ENCODE data around the gene NEK4. TPM values are rescaled to one million over a fixed set of nuclear protein-coding genes. Genes with fewer than 3 reads are reported as not detected.

NEK4 gene
- total and polyA plus RNA-seq, 8 donors: 23.6 to 35.0 (median 28.5) TPM

DNA sequence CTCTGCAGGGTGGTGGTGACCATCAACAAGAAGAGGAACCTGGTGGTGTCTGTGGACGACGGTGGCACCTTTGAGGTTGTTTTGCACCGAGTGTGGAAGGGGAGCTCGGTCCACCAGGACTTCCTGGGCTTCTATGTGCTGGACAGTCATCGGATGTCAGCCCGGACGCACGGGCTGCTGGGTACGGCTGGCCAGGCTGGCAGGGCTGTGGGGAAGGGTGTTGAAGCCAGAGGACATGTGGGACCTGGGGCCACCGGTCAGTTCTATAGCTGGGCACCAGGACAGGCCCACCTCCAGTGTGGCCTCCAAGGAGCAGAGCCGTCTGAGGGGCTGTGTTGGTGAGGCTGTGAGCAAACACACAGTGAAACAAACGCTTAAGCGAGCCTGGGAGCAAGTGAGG, 20.0 kb upstream of the NEK4 start:
- ATAC-seq: no peak
- TF ChIP-seq, protein P1, sequence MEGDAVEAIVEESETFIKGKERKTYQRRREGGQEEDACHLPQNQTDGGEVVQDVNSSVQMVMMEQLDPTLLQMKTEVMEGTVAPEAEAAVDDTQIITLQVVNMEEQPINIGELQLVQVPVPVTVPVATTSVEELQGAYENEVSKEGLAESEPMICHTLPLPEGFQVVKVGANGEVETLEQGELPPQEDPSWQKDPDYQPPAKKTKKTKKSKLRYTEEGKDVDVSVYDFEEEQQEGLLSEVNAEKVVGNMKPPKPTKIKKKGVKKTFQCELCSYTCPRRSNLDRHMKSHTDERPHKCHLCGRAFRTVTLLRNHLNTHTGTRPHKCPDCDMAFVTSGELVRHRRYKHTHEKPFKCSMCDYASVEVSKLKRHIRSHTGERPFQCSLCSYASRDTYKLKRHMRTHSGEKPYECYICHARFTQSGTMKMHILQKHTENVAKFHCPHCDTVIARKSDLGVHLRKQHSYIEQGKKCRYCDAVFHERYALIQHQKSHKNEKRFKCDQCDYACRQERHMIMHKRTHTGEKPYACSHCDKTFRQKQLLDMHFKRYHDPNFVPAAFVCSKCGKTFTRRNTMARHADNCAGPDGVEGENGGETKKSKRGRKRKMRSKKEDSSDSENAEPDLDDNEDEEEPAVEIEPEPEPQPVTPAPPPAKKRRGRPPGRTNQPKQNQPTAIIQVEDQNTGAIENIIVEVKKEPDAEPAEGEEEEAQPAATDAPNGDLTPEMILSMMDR (IDR thresholded peaks at IDR 0.05): no peak
- peak in 1 of 4 donors; percentile 59 for DNase-seq

DNA sequence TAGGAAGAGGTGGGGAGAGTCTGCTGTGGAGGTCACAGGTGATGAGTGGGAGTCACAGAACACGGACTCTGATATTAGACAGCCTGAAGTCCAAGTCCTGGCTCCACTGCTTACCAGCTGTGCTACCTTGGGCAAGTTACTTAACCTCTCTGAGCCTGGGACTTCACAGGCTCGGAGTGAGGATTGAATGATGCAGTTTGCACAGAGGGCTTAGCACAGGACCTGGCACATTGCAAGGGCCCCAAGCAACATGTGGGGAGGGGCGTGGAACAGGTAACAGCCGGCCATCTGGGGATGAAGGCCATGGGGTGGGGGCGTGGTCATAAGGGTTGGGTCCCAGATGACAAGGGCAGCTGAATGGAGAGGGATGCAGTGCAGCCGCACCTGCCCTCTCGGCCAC, 19.6 kb upstream of the NEK4 start:
- Histone ChIP-seq H3K4me1 (no peaks in the 10 kb centered on the region), H3K4me3 (no peak overlapping the region), H3K9me3 (no peaks in the 10 kb centered on the region), H3K36me3 (no peaks in the 10 kb centered on the region), H3K27me3 (no peaks in the 10 kb centered on the region), H3K27ac (no peak overlapping the region)
- DNase-seq: no peak
- no peak for ATAC-seq
- intact Hi-C loops (cut with DNase I): no loop called here
- TF ChIP-seq, protein P1 (IDR thresholded peaks at IDR 0.05): no peak

More for the DNA sequence above, 20.0 kb upstream of the NEK4 start:
- Histone ChIP-seq H3K4me1 (no peaks in the 10 kb centered on the region), H3K36me3 (no peaks in the 10 kb centered on the region), H3K9me3 (no peaks in the 10 kb centered on the region), H3K27ac (no peak overlapping the region), H3K4me3 (no peak overlapping the region), H3K27me3 (no peaks in the 10 kb centered on the region)
- intact Hi-C loops (cut with DNase I): no loop called here

GRCh38 chr3:52789746-52790040, 19.0 kb upstream of the NEK4 start:
- intact Hi-C loops (cut with DNase I): no loop called here
- Histone ChIP-seq H3K4me3 (no peak overlapping the region), H3K4me1 (no peaks in the 10 kb centered on the region), H3K27ac (no peak overlapping the region), H3K9me3 (no peaks in the 10 kb centered on the region), H3K27me3 (no peaks in the 10 kb centered on the region), H3K36me3 (no peaks in the 10 kb centered on the region)
- DNase-seq (peak in 1 of 4 donors; percentile 73), ATAC-seq (no peak)
- TF ChIP-seq, protein P1 (IDR thresholded peaks at IDR 0.05): no peak

- Histone ChIP-seq H3K27me3 (no peaks in the 10 kb centered on the region), H3K27ac (no peak overlapping the region), H3K36me3 (no peaks in the 10 kb centered on the region), H3K9me3 (no peaks in the 10 kb centered on the region), H3K4me1 (no peaks in the 10 kb centered on the region), H3K4me3 (no peak overlapping the region)
- peak in 1 of 4 donors; percentile 43 for DNase-seq
- intact Hi-C loops (cut with DNase I): no loop called here
- no peak for ATAC-seq
- TF ChIP-seq, protein P1 (IDR thresholded peaks at IDR 0.05): no peak
Measured at GRCh38 chr3:52788890-52789745, 18.4 kb upstream of the NEK4 start.

GRCh38 chr3:52787672-52788625, 17.2 kb upstream of the NEK4 start:
- Histone ChIP-seq H3K27me3 (no peaks in the 10 kb centered on the region), H3K4me1 (no peaks in the 10 kb centered on the region), H3K36me3 (no peaks in the 10 kb centered on the region), H3K9me3 (no peaks in the 10 kb centered on the region), H3K4me3 (no peak overlapping the region), H3K27ac (no peak overlapping the region)
- intact Hi-C loops (cut with DNase I): no loop called here
- DNase-seq (peak in 1 of 4 donors; percentile 50), ATAC-seq (no peak)
- TF ChIP-seq, protein P1 (IDR thresholded peaks at IDR 0.05): no peak
